Aorta (tissue), 5 donors: ENCODE results near the gene NSD2. TPM values are rescaled to one million over a fixed set of nuclear protein-coding genes. Genes with fewer than 3 reads are reported as not detected.

Experiments
- ATAC-seq: fragments of 200-7000 bp; cut with Tn5 transposase; one replicate; pipeline ENCODE4 v1.9.1; 2022; ENCODE audit warnings: moderate library complexity; ENCODE audit not compliant: low FRiP score
- DNase-seq, 2 donors: peaks; one replicate each; pipeline ENCODE4 v3.0.0-alpha.2; 2020
- H3K27ac ChIP-seq, 2 donors: one replicate each; pipeline ENCODE4 v1.5.1; 2013; ENCODE audit warnings: low read length in 2 of 2, mild to moderate bottlenecking in 2 of 2, moderate library complexity in 2 of 2, control low read depth in 1 of 2, inconsistent platforms in 1 of 2, low read depth in 1 of 2
- H3K27me3 ChIP-seq, 2 donors: one replicate each; pipeline ENCODE4 v1.6.1; 2013; ENCODE audit warnings: control low read depth in 1 of 2, low read length in 1 of 2, mild to moderate bottlenecking in 1 of 2, moderate library complexity in 1 of 2; ENCODE audit not compliant: insufficient read depth in 2 of 2, control insufficient read depth in 1 of 2
- H3K36me3 ChIP-seq, 2 donors: one replicate each; pipeline ENCODE4 v1.6.1; 2013; ENCODE audit warnings: control low read depth in 1 of 2, low read length in 1 of 2, mild to moderate bottlenecking in 1 of 2; ENCODE audit not compliant: insufficient read depth in 2 of 2, control insufficient read depth in 1 of 2
- H3K4me1 ChIP-seq, 2 donors: one replicate each; pipeline ENCODE4 v1.6.1; 2013; ENCODE audit warnings: low read length in 2 of 2, control low read depth in 1 of 2, mild to moderate bottlenecking in 1 of 2, moderate library complexity in 1 of 2; ENCODE audit not compliant: insufficient read depth in 2 of 2, control insufficient read depth in 1 of 2
- H3K4me3 ChIP-seq, 2 donors: one replicate each; pipeline ENCODE4 v1.5.1; 2013; ENCODE audit warnings: low read length in 2 of 2, control low read depth in 1 of 2, mild to moderate bottlenecking in 1 of 2
- H3K9me3 ChIP-seq: one replicate; pipeline ENCODE4 v1.6.1; 2013; ENCODE audit warnings: mild to moderate bottlenecking, low read length; ENCODE audit not compliant: control insufficient read depth
- WGBS, 2 donors: extraction: QIAGEN DNeasy Blood & Tissue Kit; methylation state at CpG; one replicate each; pipeline ENCODE4 v1.1.7; 2013; 5-methylcytosine and 5-hydroxymethylcytosine counted together
- intact Hi-C, 2 donors: fragments of 100-400 bp; cut with DNase I; formaldehyde crosslinking; loops; one replicate each; pipeline versions ENCODE4 v1.14.2 to v1.15.0; 2022
- polyA plus RNA-seq, 2 donors: library from polyadenylated mRNA; stranded (reverse); fragments of 200-250 nt; gene quantifications; one replicate each; pipeline ENCODE4 v1.2.3, GENCODE V29; 2013
- total RNA-seq, 2 donors: library from RNA; stranded (reverse); fragmentation: NEBNext Ultra II Directional; extraction: Animal tissue kit (Norgen Biotek cat#: 25700); gene quantifications; one replicate each; pipeline ENCODE4 v1.2.1, GENCODE V29; 2021
- donor health status: healthy with polysubstance abuse.
- donor health status: Bipolar disorder and iron deficiency.
- donor health status: DM: no; HTN: no; CAD: no.
- donor health status: DM: no; HTN: no; CAD: no.
- donor health status: DM: yes; HTN: yes; CAD: no.

Gene NSD2
- total and polyA plus RNA-seq, 4 donors = 8.0 to 56.6 (median 29.0) TPM

DNA sequence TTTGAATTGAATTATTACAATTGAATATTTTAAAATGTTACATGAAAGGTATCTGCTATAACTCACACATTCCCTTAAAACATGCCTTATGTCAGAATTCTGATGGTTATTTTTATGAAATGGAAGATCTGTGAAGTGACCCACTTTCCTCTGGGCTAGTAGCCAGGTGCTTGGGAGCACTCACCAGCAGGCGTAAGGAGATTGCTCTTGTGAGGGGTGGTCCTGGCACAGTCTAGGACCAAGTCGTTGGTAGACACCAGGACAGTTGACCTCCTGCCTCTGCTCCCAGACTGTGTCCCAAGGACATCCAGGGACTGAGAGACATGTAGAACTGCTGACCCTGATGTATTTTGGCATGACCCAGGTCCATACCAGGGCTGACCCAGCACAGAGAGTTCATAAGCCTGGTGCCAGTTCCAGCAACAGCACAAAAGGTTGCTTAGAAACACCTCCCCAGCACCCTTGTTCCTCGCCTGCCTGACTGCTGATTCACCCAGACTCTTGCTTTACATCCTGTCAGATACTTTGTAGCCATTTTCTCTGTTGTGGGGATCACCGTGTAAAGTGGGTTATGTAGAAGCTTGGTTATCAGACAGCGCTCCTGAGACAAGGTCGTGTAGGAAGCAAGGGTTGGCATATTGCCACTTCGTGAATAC is 89.1 kb downstream of the NSD2 start:
- ATAC-seq = no peak
- Histone ChIP-seq H3K36me3 (no peaks in the 10 kb centered on the region), H3K27ac (no peak overlapping the region), H3K4me3 (no peak overlapping the region), H3K9me3 (no peaks in the 10 kb centered on the region), H3K4me1 (no peaks in the 10 kb centered on the region), H3K27me3 (no peaks in the 10 kb centered on the region)
- 76 to 80% methylated on average over 7 of the region's 7 CpGs for WGBS, 2 donors
- DNase-seq = no peak
- intact Hi-C loops = no loop called here

DNA sequence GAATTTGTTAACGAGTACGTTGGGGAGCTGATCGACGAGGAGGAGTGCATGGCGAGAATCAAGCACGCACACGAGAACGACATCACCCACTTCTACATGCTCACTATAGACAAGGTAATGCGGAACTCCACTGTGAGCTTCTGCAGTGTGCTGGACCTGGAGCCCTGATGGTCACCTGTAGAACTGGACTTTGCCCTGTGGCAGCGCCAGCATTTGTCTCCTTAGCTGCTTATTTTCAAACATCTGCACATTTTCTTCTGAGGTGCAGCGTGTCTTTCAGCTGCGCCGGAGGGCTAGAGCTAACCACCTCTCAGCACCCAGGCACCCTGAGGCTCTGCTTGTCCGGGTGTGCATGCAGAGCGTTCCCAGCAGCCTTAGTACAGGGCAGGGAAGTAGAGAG is 89.8 kb downstream of the NSD2 start:
- no peaks in the 10 kb centered on the region for H3K27me3 ChIP-seq
- intact Hi-C loops = no loop called here
- no peak for ATAC-seq
- no peaks in the 10 kb centered on the region for H3K4me1 ChIP-seq
- no peak for DNase-seq
- no peak overlapping the region for H3K27ac ChIP-seq
- H3K9me3 ChIP-seq = no peaks in the 10 kb centered on the region
- WGBS, 2 donors = 95% methylated on average over 15 of the region's 15 CpGs
- no peak overlapping the region for H3K4me3 ChIP-seq
- H3K36me3 ChIP-seq = no peaks in the 10 kb centered on the region

DNA sequence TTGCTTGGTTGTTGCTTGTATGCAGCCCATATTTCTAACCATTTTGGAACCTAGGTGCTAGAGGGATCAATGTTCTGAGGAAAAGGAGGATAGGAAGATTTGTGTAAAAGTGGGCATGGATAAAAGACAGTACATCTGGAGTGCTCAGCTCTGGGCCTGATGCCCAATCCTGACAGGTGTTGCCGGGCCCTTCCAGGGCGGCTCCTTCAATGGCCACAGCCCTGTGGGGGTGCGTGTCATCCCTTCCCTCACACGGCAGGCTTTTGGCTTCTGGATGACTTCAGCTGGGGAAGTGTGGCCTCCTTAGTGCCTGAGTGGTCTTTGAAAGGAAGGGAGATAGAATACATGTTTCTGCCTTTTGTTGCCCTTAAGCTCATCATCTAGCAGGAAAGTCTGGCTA is 90.4 kb downstream of the NSD2 start:
- intact Hi-C loops = no loop called here
- no peaks in the 10 kb centered on the region for H3K9me3 ChIP-seq
- H3K36me3 ChIP-seq = no peaks in the 10 kb centered on the region

DNA sequence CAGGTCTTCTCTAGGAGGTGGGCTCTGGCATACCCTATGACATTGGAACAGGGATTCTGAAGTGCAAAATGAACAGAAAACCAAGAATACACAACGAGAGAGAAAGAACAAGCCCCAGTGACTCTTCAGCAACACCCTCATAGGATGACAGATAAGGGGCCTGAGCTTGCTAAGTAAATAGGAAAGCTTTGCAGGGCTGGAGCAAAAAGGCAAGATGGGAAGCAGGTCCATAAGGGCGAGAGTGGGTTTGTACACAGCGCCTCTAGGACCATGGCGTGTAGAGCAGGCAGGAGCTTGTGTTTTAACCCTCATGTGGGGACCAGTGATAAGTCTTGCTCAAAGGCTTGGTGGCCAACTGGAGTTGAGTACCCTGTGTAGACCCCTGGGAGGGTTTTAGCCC is 91.8 kb downstream of the NSD2 start:
- no peaks in the 10 kb centered on the region for H3K4me1 ChIP-seq
- intact Hi-C loops = no loop called here
- 95 to 97% methylated on average over 4 of the region's 4 CpGs for WGBS, 2 donors
- H3K27me3 ChIP-seq = no peaks in the 10 kb centered on the region
- DNase-seq (no peak), ATAC-seq (no peak)
- no peak overlapping the region for H3K27ac ChIP-seq
- H3K4me3 ChIP-seq = no peak overlapping the region
- no peaks in the 10 kb centered on the region for H3K36me3 ChIP-seq
- H3K9me3 ChIP-seq = no peaks in the 10 kb centered on the region

More for the DNA sequence above, 90.4 kb downstream of the NSD2 start:
- no peak overlapping the region for H3K27ac ChIP-seq
- DNase-seq = no peak
- ATAC-seq = no peak
- no peaks in the 10 kb centered on the region for H3K4me1 ChIP-seq
- no peaks in the 10 kb centered on the region for H3K27me3 ChIP-seq
- no peak overlapping the region for H3K4me3 ChIP-seq
- 86 to 88% methylated on average over 4 of the region's 4 CpGs for WGBS, 2 donors

DNA sequence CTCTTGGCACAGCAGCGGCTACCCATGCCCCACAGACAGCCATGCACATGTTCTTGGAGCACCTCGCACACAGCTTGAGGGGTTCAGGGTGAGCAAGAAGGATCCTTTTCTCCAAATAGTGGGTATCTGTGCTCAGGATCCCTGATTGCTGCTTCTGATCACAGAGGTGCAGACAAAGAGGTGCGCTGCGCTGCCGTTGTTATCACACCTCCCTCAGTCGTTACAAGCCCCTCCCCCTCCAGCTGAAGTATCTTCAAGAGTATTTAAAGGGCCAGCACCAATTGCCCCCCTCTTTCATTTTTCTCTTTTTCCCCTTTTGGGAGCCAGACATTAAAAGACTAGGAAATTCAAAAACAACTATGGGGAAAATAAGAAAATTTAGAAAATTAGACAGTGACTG is 93.2 kb downstream of the NSD2 start:
- no peaks in the 10 kb centered on the region for H3K27me3 ChIP-seq
- H3K9me3 ChIP-seq = no peaks in the 10 kb centered on the region
- H3K27ac ChIP-seq = no peak overlapping the region
- H3K4me1 ChIP-seq = no peaks in the 10 kb centered on the region
- DNase-seq (no peak), ATAC-seq (no peak)
- 64 to 70% methylated on average over 6 of the region's 6 CpGs for WGBS, 2 donors
- H3K36me3 ChIP-seq = no peaks in the 10 kb centered on the region
- H3K4me3 ChIP-seq = no peak overlapping the region
- intact Hi-C loops = no loop called here

DNA sequence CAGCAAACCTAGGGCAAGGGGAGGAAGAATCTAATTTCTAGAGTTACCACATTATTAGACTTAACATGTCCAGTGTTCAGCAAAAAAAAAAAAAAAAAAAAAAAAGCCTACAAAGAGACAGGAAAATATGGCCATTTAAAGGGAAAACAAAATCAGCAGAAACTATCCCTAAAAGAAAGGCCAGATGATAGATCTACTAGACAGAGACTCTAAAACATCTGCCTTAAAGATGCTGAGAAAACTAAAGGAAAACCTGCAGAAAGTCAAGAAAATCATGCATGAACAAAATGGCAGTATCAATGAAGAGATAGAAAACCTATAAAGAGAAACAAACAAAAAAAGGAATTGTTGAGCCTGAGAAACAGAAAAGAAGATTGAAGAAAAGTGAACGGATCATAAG is 93.8 kb downstream of the NSD2 start:
- no peaks in the 10 kb centered on the region for H3K36me3 ChIP-seq
- WGBS, 2 donors = 99 to 100% methylated on average over 1 of the region's 1 CpG
- no peak for DNase-seq
- H3K4me1 ChIP-seq = no peaks in the 10 kb centered on the region
- no peaks in the 10 kb centered on the region for H3K9me3 ChIP-seq
- H3K4me3 ChIP-seq = no peak overlapping the region
- no peak for ATAC-seq
- H3K27me3 ChIP-seq = no peaks in the 10 kb centered on the region
- intact Hi-C loops = no loop called here
- H3K27ac ChIP-seq = no peak overlapping the region

DNA sequence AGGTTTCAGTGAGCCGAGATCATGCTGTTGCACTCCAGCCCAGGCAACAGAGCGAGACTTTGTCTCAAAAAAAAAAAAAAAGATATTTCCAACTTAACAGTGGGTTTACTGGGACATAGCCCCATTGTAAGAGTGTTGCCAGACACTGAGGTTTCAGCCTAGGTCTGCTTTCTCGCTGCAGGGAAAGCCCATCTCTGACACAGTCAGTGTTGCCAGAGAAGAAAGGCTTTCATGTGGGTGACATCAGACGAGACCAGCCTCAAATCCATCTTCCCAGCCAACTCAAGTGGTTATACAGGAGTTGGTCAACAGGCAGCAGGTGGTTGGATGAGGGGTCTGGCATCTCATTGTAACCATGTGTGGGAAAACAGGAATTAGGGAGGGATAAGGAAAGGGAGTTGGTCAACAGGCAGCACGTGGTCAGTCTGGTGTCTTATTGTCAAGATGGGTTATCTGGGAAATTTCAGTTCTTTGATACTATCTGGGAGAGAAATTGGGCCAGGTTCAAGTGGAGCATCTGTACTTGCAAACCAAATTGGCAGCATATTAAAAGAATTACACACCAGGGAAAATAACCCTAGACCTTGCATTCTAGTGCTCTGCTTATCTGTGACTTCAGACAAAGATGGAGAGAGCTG is 96.4 kb downstream of the NSD2 start:
- no peak for ATAC-seq

DNA sequence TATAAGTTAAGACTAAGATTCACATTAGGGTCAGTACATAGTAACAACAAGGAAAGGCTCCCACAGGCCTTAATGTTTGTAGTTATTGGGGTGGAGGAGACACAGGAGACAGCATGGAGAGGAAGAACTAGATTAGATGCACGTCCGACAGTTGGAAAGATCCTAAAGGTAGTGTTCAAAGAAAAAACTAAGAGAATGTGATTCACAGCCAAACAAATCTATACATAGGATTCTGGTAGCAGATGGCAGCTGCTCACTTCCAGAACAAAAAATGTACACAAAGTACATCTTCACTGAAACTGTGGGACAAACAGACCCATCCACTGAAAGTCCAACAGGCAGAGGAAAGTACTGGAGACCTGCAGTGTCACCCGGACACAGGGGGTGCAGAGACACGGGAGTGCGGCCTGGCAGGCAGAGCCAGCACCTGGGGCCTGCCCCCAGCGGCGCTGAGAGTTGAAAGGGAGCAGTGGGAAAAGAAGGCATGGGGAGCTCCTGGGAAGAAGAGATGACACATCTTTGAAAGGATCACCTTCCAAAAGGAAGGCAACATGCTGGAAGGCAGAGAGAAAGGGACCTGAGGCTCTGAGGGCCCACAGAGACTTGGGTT is 97.6 kb downstream of the NSD2 start:
- DNase-seq = peak in 1 of 2 donors; percentile 41
- Histone ChIP-seq H3K27me3 (no peaks in the 10 kb centered on the region), H3K36me3 (no peaks in the 10 kb centered on the region), H3K9me3 (no peaks in the 10 kb centered on the region), H3K4me1 (no peaks in the 10 kb centered on the region), H3K4me3 (no peak overlapping the region), H3K27ac (no peak overlapping the region)
- ATAC-seq = no peak
- WGBS, 2 donors = 91 to 93% methylated on average over 7 of the region's 7 CpGs
- intact Hi-C loops = no loop called here

More for the DNA sequence above, 96.4 kb downstream of the NSD2 start:
- H3K4me1 ChIP-seq = no peaks in the 10 kb centered on the region
- intact Hi-C loops = no loop called here
- H3K4me3 ChIP-seq = no peak overlapping the region
- H3K36me3 ChIP-seq = no peaks in the 10 kb centered on the region
- peak in 1 of 2 donors; percentile 10 for DNase-seq
- no peak overlapping the region for H3K27ac ChIP-seq
- H3K27me3 ChIP-seq = no peaks in the 10 kb centered on the region
- no peaks in the 10 kb centered on the region for H3K9me3 ChIP-seq
- 85 to 89% methylated on average over 5 of the region's 5 CpGs for WGBS, 2 donors
